ENCODE results near the gene MT1E. TPM values are rescaled to one million over a fixed set of nuclear protein-coding genes. Genes with fewer than 3 reads are reported as not detected.

The MT1E gene
- total and polyA plus RNA-seq, 2 of the 8 experiments (the other 6 are each of a cell fraction or from before 2014, with no cell fraction given): 7.9 to 117 TPM

DNA sequence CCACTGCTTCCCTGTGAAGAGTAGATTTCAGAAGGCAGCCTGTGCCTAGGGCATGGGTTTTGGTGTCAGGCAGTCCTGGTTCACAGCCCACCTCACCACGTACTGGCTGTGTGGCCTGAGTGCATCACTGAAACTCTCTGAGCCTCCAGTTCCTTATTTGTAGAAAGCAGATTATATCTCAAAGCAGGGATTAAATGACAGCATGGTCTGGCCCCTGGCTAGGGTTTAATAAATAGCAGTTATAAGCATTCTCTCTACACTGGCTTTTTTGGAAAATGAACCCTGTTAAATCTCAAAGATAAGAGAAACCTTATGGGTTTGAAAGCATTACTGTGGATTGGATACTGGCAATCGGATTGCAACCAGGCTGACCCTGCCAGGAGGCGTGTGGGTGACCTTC is 4.0 kb downstream of the MT1E start:
- Histone ChIP-seq H3K9me3 (ENCODE audit: insufficient read depth in 2 of 2, low read depth in 1 of 2, low read length in 1 of 2) (no peaks in the 10 kb centered on the region), H4K8ac (ENCODE audit: extremely low read depth, insufficient read depth, low read length) (no peak overlapping the region), H3K79me1 (ENCODE audit: low read depth, low read length) (no peaks in the 10 kb centered on the region), H3K23ac (ENCODE audit: insufficient read length) (no peak overlapping the region), H3K36me3 (ENCODE audit: control insufficient read depth in 2 of 4, insufficient read depth in 4 of 4, low read length in 3 of 4) (no peaks in the 10 kb centered on the region), H3K4me3 (ENCODE audit: extremely low read depth in 1 of 4, insufficient read depth in 2 of 4, low read depth in 3 of 4, low read length in 4 of 4) (no peak overlapping the region), H2AK5ac (ENCODE audit: low read depth, low read length) (no peak overlapping the region), H2AFZ (ENCODE audit: low read length) (no peak overlapping the region), H2BK12ac (ENCODE audit: low read depth, low read length) (peak overlapping the region; percentile 44; the same call in 1 of the 2 replicates), H3K18ac (ENCODE audit: extremely low read depth, low read length) (no peak overlapping the region), H3K4me1 (replicated peaks in 1 of 4; ENCODE audit: control insufficient read depth in 3 of 4, insufficient read depth in 4 of 4, low read length in 3 of 4) (peaks cover 0 to 18% (median 13%) of the 10 kb centered on the region in 4 experiments; a peak in 6 of 7 replicates), H3K27me3 (replicated peaks in 1 of 4; ENCODE audit: control insufficient read depth in 3 of 4, extremely low read depth in 1 of 4, insufficient read depth in 3 of 4, low read length in 3 of 4) (peaks cover 87 to 98% (median 96%) of the 10 kb centered on the region in 4 experiments), H3K27ac (ENCODE audit: low read depth, low read length) (no peak overlapping the region), H3K9ac (replicated peaks in 1 of 4; ENCODE audit: extremely low read depth in 1 of 4, low read depth in 3 of 4, low read length in 3 of 4) (no peak overlapping the region), H2BK15ac (ENCODE audit: low read length) (no peak overlapping the region), H3K4ac (replicated peaks; ENCODE audit: insufficient read length, low read depth, low read length) (no peak overlapping the region), H3K23me2 (ENCODE audit: low read depth, low read length) (peaks cover 9% of the 10 kb centered on the region; the same call in 1 of the 2 replicates), H4K5ac (ENCODE audit: insufficient read length, low read depth, low read length) (no peak overlapping the region), H3K79me2 (ENCODE audit: control insufficient read depth in 1 of 2, insufficient read depth in 2 of 2, low read length in 2 of 2) (no peaks in the 10 kb centered on the region), H2BK5ac (ENCODE audit: low read depth, low read length) (no peak overlapping the region), H2BK20ac (ENCODE audit: low read length) (no peak overlapping the region), H3K4me2 (ENCODE audit: insufficient read depth in 1 of 2, low read depth in 2 of 2, low read length in 2 of 2) (no peak overlapping the region), H4K91ac (replicated peaks; ENCODE audit: insufficient read length, low read length) (no peak overlapping the region), H3K56ac (replicated peaks; ENCODE audit: insufficient read length, low read depth, low read length) (no peak overlapping the region), H2BK120ac (replicated peaks; ENCODE audit: low read depth, low read length) (no peak overlapping the region), H4K20me1 (replicated peaks in 1 of 2; ENCODE audit: control insufficient read depth in 1 of 2, insufficient read depth in 2 of 2, low read length in 2 of 2) (peaks cover 6 to 18% of the 10 kb centered on the region in 2 experiments), H3K14ac (ENCODE audit: insufficient read length) (no peak overlapping the region)
- ChIA-PET POLR2A (ENCODE audit: partially characterized antibody) (interaction anchor here (1.1 to 1.8 kb wide), 5 partner anchors 10 to 52 kb away, joined by 3 to 6 read pairs (median 4); partner anchors contain the start of genes MT1H and MT1X), CTCF (ENCODE audit: partially characterized antibody) (interaction anchor here (1.0 to 3.1 kb wide), 9 partner anchors 12 to 116 kb away, joined by 3 to 12 read pairs (median 4); no protein-coding TSS in a partner anchor)
- no peak for TF ChIP-seq TCF12 (IDR thresholded peaks at IDR 0.05; ENCODE audit: low read depth, low read length)
- no peak for TF ChIP-seq TBP (IDR thresholded peaks at IDR 0.05; ENCODE audit: low read depth, low read length)
- TF ChIP-seq EZH2 (IDR thresholded peaks at IDR 0.05; ENCODE audit: low read depth, low read length, severe bottlenecking): peak; percentile 23
- no peak for TF ChIP-seq POU5F1 (IDR thresholded peaks at IDR 0.05; ENCODE audit: low read depth, low read length)
- TF ChIP-seq BRCA1 (IDR thresholded peaks at IDR 0.05; ENCODE audit: low read depth, low read length): no peak
- no peak for TF ChIP-seq POLR2A (IDR thresholded peaks at IDR 0.05; ENCODE audit: control extremely low read depth in 1 of 2, low read depth in 2 of 2, low read length in 2 of 2)
- FAIRE-seq (no peak), DNase-seq (ENCODE audit: low read depth in 1 of 2, low spot score in 2 of 2) (no peak)
- WGBS, 2 experiments (ENCODE audit: extremely low coverage in 1 of 2, insufficient coverage in 1 of 2, insufficient read length in 1 of 2, insufficient replicate concordance in 2 of 2, low coverage in 1 of 2, low lambda C conversion rate in 2 of 2, missing lambda C conversion rate in 1 of 2): 61% methylated on average over 3 of the region's 3 CpGs; no CpG with 5 or more reads in 1 of the 2 experiments
